Fibroblast of peridontal ligament (primary cell): Measurements from ENCODE around the gene CCL15.
A peak's percentile ranks its signal among the peaks of the same experiment; 100 is the strongest.

Experiments used
- DNase-seq: peaks from one replicate; pipeline ENCODE4 v3.0.0-alpha.2; 2010; ENCODE audit errors: extremely low read depth

The CCL15 gene

DNA sequence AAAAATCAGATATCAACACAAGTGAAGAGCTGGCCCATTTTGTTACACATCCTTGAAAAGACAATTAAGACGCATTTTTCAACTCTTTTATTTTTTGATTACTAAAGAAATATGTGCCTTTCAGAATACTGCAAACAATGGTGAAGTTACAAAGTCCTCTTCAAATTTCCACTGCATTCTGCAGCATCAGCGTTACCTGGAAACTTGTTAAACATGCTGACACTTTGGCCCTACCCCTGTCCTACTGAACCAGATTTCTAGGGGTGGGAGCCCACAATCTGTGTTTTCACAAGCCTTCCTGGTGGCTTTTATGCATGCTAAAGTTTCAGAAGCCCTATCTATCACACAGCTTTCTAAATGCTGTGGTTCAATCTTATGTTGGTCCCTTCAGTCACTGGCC lies 10.3 kb downstream of the CCL15 start:
- no peak for DNase-seq

DNA sequence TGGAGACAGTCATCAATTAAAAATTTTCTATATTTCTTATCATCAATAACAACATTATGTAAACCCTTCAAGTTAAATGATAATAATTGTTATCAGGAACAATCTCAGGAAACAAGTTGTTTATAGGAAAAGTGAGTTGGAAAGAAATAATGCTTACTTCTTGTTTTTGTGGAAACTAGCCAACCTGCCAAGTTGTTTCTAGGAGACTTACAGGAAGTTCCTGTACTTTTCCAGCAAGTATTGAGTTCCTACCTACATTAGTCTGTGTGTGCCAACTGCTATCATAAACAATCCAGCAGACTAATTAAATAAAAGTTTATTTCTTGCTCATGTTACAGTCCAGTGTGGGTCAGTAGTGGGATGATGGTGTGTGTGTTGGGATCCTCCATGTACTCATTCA lies 13.2 kb downstream of the CCL15 start:
- no peak for DNase-seq

DNA sequence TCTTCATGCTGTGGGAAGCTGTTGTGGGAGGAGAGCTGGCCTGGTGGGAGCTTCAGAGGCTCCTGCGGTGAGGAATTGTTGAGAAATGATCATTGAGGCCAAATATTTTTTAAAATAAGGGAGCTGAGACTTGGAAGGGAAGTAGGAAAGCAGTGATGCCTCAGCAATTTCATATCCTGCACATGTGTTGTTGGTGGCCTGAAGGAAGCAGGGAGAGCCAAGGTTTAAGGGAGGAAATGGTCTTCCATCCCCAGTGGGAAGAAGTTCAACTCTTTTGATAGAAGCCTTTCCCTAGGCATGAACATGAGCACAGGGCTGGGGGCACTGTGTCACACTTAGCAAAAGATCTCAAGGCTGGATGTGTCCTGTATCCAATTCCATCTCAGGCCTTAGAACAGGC lies 14.7 kb downstream of the CCL15 start, which contains the start of gene CCL14:
Gene CCL14, minus strand, starts transcription at position 87 of the 400 bp plus-strand sequence. Its CDS starts 80 bp downstream, at position 7.
- no peak for DNase-seq

DNA sequence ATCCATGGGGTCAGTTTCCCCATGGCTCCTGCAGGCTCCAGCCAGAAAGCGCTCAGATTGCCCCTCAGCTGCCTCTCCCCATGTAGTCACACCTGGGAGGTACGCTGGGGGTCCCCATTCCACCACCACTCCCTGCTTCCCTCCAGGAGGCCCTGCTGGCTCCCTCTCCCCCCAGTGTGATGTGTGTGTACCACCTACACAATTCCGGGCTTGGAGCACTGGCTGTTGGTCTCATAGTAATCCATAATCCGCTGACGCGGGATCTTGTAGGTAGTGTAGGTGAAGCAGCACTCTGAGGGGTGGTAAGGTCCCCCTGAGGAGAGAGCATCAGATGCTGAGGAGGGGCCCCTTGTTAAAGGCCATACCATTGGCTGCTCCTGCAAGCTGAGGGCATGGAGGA lies 17.2 kb downstream of the CCL15 start:
- no peak for DNase-seq

DNA sequence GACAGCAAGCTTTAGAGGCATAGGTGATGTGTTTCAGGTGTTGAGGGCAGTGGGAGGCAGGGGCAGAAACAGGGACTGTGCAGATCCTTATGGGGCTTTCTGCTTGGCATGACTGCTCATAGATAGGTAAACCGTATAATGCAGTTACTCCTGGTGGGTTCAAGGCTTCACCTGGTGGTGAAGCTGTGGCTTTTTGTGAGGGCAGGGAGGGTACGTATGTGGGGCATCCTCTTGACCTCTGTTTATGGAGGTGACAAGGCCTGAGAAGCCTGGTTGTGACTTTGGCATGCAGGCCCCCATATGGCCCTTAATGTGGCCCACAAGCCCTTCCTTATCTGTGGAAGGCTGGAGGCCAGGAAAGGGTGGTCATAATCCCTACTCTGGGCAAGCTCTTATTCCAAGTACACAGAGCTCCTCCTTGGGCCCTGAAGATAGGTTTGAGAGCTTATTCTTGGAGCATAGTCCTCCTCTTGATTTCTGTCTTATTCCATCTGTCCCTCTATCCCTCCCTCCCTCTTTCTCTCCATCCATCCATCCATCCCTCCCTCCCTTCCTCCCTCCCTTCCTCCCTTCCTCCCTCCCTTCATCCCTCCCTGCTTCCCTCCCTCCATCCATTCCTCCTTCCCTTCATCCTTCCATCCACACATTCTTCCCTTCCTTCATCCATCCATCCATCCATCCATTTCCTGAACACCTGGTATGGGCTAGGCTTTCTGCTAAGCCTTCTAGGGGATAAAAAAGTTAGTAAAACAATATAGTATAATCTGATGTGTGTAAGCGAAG lies 18.8 kb downstream of the CCL15 start:
- no peak for DNase-seq

DNA sequence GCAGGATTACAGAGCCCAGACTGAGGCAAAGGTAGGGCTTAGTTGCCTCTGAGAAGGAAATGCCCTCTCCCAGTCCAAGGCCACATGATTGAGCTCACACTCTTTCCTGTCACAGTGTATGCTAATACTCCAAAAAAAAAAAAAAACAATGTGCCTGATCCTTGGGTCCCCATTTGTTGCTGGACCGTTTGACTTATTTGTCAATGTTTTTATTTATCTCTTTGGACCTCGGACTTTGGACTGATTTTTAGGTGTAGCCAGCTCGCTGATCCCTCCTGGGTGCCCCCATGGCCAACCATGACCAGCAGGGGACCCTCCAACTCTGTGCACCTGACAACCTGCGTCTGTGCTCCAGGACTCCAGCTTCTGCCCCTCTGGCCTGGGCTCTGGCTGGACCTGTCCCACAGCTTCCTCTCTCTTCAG lies 19.4 kb downstream of the CCL15 start:
- no peak for DNase-seq

DNA sequence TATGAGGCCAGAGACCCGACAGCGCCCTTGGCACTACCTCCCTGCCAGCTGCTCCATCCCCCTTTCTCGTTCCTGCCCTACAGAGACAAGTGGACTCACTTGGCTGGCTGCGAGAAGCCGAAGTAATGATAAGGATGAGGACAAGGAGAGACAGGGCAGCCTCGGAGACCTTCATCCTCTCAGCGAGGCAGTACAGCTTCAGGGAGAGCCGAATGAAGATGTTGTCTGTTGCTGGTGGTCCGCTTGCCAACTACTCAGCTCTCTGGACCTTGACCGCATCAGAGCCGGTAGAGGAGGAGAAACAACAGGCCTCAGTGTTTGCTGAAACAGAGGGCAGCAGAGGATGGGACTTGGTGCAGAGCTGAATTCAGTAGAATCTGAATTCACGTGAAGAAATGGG lies 20.1 kb downstream of the CCL15 start, which contains the start of gene CCL16:
Gene CCL16, minus strand, starts transcription at position 252 of the 400 bp plus-strand sequence. Its CDS starts 77 bp downstream, at position 175.
- DNase-seq = no peak

DNA sequence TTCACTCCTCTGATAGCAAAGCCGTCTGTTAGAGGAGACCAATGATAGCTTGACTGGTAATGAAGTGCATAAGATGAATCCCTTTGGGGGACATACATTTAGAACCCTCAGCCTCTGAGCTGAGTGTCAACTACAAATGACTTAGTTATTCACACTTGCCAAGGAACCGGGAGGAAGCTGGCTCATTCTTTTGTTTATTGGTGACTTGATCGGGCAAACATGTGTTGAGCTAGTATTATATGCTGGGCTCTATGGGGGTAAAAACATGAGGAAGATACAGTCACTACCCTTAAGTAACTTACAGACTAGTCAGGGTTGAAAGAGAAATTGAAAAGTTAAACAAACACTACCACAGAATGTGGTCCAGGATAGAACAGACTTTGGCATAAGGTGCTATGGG lies 23.0 kb downstream of the CCL15 start:
- DNase-seq = no peak

DNA sequence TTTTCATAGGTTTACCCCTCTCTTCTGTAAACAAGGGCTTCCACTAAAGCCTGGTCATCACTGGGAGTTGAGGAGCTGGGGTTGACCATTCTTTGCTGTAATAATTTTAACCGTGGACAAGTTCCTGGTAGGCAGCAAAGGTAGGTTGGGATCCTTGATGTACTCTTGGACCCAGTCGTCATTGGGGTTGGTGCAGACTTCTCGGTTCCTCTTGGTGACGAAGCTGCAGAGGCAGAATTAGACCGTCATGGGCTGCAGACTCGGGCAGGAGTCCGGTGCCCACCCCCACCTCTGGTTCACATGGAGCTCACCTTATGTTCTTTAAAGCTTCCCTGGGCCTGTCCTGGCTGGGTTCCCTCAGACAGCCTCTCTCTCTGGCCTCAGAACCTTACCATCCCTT lies 23.8 kb downstream of the CCL15 start:
- DNase-seq = no peak

DNA sequence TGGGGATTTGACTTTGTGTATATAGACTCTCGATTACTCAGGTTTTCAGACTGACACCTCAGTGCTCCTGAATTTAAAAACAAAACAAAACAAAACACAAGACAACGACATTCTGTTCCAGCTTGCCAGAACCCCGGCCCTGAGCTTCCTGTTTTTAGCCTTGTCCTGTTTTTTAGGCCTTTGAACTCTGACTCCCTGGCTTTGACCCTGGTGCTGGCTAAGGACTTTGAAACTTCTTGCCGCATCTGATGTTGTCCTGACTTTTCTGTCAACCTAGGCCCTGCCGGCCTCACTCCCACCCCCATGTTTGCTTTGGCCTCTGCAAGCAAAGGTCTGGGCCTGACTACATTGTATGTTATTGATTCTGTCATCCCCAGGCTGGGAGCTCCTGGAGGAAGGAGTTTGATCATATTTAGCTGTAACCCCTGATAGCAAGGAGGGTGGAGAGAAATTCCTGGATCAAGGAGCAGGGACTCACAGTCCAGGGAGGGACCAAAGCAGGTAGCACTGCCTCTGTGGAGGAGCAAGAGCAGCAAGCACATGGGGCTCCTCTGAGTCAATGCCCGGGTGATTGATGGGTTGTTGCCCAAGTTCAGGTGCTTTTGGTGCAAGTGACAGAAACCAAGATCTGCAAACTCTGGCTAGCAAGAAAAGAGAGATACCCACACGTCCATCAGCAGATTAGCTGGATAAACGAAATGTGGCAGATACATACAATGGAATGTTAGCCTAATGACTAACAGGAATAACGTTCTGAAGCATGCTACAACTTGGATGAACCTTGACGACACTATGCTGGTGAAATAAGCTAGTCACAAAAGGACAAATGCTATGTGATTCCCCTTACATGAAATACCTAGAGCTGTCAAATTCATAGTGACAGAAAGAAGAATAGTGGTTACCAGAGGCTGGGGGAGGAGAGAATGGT lies 27.8 kb downstream of the CCL15 start:
- no peak for DNase-seq

DNA sequence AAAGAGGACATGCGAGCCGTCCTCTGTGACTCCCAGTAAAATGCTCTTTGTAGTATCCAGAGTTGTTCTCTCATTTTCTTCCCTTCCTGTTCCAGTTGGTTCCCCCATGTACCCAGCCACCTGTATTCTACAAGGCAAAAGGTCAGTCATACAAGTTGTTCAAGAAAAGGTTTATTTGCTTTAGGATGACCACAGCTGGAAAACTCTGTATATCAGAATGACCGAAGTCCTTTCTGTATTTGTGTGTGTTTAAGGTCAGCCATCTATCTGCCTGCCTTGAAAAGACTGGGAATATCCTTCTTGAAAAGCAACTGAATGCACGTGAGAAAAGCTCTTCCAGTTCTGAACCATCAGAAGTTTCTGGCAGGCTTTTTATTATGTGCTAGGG lies 28.4 kb downstream of the CCL15 start:
- DNase-seq = no peak

DNA sequence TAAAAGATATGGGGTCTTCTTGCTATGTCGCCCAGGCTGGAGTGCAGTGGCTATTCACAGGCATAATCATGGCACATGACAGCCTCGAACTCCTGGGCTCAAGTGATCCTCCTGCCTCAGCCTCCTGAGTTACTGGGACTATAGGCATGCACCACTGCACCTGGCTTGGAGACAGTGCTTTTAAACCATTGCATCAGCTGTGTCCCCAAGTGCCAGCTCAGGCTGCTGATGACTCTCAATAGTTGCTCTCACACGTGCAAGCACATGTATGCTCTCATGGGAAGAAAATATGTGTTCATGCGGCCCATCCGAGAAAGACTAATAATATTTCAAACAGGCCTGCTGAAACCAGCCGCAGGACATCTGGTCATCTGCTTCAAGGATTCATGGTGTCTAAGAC lies 28.8 kb downstream of the CCL15 start:
- no peak for DNase-seq

DNA sequence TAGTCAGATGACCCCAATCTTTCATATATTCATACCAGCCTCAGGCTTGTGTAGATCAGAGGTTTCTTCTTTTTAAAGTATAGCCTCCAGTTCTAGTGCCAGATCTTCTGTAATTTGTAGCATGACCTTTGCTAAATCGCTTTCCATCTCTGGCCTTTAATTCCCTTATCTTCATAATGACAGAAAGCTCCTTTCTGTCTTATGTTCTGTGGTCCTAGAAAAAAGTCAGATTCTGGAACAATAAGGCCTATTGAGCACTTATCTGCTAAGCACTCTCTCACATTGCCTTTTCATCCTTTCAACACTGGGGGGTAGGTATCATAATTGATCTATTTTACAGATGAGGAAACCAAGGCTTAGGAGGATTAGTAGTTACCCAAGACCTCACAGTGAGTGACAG lies 29.3 kb downstream of the CCL15 start:
- DNase-seq = no peak

DNA sequence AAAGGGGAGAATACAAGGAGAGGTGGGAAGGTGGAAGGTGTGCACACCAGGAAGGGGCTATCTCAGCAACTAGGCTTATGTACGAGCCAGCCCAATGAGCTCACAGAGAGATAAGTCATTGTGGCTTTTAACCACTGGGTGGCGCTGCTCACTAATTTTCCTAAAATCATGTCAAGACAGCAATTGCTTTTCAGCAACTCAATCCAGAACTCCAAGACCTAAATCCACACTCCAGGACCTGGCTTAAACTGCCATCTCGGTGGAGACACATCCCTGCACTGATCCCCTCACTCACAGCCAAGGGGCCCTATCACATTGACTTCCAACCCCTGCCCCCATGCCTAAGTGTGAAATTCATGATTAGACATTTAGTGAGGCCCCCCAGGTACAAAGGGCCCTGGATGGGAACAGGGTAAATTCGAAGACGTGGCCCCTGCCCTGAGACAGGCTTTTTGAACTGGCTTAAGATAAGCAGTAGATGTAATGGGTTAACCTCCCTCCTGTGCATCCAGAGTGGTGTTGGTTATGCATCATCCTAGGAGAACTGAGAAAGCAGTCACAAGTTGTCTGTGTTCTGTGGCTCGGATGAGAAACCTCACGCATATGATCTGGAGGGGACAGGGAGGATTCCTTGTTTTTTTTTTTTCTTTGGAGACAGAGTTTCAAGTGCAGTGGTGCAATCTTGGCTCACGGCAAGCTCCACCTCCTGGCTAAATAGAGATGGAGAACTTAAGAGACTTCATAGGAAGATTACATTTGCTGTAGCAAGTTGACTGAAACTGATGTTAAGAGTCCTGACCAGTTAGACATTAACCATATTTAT lies 31.6 kb downstream of the CCL15 start:
- DNase-seq = peak; percentile 86

DNA sequence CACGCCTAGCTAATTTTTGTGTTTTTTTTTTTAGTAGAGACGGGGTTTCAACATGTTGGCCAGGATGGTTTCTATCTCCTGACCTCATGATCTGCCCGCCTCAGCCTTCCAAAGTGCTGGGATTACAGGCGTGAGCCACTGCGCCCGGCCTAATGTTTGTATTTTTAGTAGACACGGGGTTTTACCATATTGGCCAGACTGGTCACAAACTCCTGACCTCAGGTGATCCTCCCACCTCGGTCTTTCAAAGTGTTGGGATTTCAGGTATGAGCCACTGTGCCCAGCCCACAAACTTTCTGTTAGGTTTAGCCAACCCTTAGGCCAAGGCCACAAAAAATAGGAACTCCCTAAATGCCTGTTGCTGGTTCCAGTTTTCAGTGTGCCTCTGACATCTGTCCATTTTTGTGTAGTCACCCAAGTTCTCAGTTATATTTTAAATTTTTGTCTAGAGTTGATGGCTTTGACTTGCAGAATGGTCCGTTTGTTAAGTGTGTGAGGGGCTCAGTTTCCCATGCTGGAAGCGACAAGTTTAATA lies 32.8 kb downstream of the CCL15 start:
- DNase-seq = no peak

DNA sequence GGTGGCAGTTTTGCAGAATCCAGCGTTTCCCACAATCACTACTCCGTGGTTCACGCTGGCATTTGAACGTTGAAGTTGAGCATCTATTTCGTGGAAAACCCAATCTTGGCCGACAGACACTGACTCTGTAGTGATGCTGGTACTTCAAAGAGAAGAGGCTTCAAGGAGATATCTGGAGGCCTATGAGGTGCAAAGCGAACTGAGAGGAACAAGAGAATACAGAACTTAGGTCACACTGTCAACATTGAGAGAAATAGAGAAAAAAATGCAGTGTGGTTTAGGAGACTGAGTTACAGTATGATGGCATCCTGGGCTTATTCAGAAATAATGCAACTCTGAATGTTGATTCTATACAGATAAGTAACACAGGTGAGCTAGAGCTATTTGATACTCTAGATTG lies 36.1 kb downstream of the CCL15 start:
- DNase-seq = no peak

DNA sequence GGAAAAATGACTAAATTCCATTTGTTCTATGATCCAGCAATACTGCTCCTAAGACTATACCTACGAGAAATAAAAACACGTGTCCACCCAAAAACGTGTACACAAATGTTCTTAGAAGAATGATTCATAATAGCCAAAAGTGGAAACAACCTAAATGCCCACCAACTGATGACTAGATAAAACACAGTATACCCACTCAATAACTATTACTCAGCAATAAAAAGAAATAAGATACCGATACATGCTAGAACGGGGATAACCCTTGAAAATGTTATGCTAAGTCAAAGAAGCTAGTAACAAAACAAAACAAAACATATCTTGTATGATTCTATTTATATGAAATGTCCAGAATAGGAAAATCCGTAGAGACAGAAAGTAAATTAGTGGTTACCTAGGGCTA lies 37.7 kb downstream of the CCL15 start:
- no peak for DNase-seq

DNA sequence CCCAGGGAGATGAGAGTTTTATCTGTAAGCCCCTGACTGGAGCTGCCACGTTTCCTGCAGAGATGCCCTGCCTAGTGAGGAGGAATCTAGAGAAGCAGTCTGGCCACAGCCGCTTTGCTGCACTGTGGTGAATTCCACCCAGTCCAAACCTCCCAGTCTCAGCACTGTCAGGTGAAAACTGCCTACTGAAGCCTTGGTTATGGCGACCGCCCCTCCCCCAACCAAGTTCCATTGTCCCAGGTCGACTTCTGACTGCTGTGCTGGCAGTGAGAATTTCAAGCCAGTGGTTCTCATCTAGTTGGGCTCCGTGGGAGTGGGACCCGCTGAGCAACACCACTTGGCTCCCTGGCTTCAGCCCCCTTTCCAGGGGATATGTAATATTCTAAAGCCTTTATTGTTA lies 47.6 kb downstream of the CCL15 start:
- DNase-seq = no peak

DNA sequence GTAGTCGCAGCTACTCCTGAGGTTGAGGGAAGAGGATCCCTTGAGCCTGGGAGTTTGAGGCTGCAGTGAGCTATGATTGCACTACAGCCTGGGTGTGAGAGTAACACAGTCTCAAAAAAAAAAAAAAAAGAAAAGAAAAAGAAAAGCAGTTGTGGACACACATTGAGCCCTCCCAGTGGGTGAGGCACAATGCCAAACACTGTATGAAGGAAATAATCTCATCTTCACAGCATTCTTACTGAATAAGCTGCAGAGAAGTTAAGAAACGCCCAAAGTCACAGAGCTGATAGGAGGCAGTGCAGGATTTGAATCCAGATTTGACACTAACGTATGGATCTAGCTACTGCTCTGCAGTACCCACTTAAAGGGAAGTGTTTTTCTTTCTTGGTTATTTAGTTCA lies 52.0 kb downstream of the CCL15 start:
- DNase-seq = no peak

DNA sequence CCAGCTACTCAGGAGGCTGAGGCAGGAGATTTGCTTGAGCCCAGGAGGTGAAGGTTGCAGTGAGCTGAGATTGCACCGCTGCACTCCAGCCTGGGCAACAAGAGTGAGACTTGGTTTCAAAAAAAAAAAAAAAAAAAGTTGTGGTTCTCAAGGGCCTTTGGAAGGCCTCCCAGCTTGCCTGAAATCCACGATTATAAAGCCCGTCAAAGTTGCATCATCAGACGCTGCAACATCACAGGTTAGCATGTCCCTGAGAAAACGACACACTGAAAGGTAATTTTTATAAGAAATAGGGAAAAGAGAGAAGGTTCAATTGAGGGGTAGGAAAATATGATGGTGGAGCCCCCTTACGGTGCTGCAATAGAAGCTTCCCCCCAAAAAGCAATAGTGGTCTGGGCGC lies 53.3 kb downstream of the CCL15 start:
- no peak for DNase-seq
